ENCODE data around the gene OR10A5. TPM values are rescaled to one million over a fixed set of nuclear protein-coding genes. Genes with fewer than 3 reads are reported as not detected.
A peak's percentile ranks its signal among the peaks of the same experiment; 100 is the strongest.
"Not testable (repeated sequence)": the region's sequence is repeated elsewhere in the genome, so short reads cannot be mapped to it uniquely, and the experiment has no call there.

Gene OR10A5, protein sequence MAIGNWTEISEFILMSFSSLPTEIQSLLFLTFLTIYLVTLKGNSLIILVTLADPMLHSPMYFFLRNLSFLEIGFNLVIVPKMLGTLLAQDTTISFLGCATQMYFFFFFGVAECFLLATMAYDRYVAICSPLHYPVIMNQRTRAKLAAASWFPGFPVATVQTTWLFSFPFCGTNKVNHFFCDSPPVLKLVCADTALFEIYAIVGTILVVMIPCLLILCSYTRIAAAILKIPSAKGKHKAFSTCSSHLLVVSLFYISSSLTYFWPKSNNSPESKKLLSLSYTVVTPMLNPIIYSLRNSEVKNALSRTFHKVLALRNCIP
- total RNA-seq (2014; rRNA removed; shearing (Covaris generic)) = not detected in 2 replicates

DNA sequence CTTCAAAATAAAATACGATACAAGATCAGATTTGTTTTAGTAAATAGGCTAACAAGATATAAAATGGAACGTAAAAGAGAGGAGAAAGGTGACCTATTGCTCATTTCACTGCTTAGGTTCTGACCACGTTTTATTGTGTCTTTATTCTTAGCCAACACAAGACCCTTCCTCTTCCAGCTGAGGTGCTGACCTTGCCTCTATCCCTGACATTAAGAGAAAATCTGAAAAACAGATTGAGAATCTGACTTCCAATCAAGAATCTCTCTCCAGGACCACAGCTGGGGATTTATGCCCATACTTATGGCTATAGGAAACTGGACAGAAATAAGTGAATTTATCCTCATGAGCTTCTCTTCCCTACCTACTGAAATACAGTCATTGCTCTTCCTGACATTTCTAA, at the start of gene OR10A5:
TSS of gene OR10A5 (plus strand) at position 301 of the 400 bp plus-strand sequence. CDS start at position 301, 0 bp downstream.
- no peak for DNase-seq (ENCODE audit: low spot score)

- DNase-seq (ENCODE audit: low spot score) = no peak
Observed at GRCh38 chr11:6799402-6799801, 46.1 kb upstream of the OR10A5 start, which contains the start of gene OR6A2. Gene OR6A2 (minus strand): TSS chr11:6799689. CDS start chr11:6795708, 3,981 bp downstream.

- not testable (repeated sequence) for DNase-seq (ENCODE audit: low spot score)
Observed at GRCh38 chr11:6801075-6801474, 44.4 kb upstream of the OR10A5 start.

GRCh38 chr11:6812390-6813005, 33.0 kb upstream of the OR10A5 start:
- DNase-seq (ENCODE audit: low spot score) = peak; percentile 65

DNA sequence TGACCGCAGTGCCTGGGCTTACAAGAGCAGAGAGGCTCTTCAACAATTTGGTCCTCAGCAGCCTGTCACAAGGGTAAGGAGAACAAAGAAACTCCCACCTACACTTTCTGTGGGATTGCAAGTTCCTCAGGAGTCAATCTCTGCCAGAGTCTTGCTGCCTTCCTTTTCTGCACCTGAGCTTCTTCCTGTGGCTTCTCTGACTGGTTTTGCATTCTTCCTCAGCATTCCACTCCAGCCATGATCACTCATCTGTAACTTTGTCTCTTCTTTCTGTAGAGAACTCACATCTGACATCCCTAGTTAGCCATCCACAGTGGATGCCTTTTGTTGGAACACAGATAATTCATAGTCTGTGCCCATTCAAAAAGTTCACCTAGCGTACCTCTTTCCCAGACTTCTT, 31.8 kb upstream of the OR10A5 start:
- no peak for DNase-seq (ENCODE audit: low spot score)

DNA sequence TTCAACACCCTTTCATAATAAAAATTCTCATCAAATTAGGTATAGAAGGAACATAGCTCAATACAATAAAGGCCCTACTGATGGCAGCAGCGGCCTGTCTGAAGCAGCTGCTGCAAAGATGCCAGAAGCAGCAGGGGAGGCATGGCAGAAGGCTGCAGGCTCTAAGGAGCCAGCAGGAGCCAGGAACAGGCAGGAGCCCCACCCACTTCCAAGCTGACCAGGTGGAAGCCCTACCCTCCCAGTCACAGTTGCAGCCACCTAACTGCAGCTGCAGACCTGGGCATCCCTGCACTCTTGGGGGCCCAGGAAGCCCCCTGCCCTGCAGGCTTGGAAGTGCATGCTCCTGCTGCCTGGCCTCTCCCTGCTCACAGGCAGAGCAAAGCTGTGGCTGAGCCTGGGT, 27.8 kb upstream of the OR10A5 start:
- peak; percentile 33 for DNase-seq (ENCODE audit: low spot score)

GRCh38 chr11:6818967-6819366, 26.5 kb upstream of the OR10A5 start:
- no peak for DNase-seq (ENCODE audit: low spot score)

DNA sequence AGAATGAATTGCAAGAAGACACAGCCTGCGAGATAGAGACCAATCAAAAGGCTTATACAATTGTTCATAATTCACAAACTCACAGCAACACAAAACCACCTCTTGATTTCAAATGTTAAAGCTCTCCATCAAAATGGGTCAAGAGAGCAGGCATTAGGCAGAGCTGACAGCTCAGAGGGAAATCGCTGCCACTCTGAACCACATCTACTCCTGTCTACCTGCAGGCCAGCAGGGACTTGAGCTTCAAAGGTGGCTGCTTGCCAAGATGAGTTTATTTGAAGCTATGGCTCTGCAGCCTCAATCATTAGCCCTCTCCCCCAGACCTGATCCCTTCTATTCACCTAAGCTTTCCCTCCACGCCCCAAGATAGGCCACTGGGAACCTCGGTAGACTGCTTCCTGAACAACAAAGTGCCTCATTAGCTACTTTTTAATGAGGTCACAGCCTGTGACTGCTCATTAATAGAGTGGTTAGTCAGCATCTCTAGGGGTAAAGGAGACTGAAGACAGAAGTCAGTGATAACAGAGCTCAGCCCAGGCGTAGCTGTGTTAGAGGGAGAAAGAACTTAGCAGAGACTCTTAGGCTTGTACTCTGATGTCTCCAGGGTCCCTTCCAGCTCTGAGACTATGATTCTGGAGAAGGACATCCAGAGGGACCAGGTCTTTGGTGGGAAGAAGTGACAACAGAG, 21.2 kb upstream of the OR10A5 start:
- no peak for DNase-seq (ENCODE audit: low spot score)

- DNase-seq (ENCODE audit: low spot score) = no peak
Observed at GRCh38 chr11:6825231-6825744, 20.2 kb upstream of the OR10A5 start.

DNA sequence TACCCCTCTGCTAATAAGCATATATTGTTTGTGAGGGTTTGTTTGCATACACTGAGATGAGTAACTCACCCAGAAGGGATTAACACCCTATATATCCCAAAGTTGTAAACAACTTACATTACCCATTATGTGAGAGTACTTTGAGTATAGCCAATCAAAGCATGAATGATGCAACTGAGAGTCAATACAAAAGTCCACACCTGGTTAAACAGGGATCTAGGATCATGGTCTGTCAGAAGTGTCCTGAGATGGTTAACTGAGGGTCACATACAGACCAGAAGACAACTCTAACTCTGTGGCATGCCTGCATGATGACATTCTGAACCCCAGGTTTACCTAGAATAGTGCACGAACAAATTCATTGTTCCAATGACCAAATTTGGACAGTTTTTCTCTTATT, 17.4 kb upstream of the OR10A5 start:
- no peak for DNase-seq (ENCODE audit: low spot score)

GRCh38 chr11:6833356-6833755, 12.1 kb upstream of the OR10A5 start:
- no peak for DNase-seq (ENCODE audit: low spot score)

DNA sequence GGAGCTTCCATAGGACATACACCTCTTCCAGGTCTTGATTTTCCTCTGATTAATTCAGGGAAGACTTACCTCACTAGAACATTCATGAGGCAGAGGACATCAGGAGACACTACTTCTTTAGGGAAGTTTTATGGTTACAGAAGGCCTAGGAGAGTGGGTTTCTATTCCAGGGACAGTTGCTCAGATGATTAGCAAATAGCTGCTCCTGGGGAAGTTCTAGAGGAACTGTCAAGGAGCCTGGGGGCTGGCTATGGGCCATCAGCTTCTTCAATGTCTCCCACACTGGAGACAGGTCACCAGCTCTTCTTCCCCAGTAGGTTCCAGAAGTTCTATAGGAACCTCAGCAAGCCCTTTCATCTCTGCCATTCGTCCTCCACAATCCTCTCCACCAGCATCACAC, 11.5 kb upstream of the OR10A5 start:
- DNase-seq (ENCODE audit: low spot score) = no peak

GRCh38 chr11:6841694-6842093, 3.8 kb upstream of the OR10A5 start:
- DNase-seq (ENCODE audit: low spot score) = no peak

- DNase-seq (ENCODE audit: low spot score) = no peak
Observed at GRCh38 chr11:6843670-6844069, 1.8 kb upstream of the OR10A5 start.

DNA sequence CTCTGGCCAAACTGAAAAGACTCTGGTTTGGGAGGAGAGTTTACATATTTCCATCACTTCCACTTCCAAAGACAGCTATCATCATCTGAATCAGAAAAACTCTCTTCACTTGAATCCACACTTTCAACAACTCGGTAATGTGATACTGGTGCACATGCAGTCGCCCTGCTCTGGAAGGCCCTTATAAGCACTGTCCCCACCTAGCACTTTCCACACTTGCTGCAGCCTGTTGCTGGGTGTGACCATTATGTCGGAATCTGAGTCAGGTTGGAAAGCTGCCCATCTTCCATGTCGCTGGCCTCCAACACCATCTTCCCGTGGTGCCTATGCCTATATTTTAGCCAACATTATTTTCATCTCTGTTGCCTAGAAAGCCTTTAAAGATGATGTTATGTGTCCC, 1.1 kb upstream of the OR10A5 start:
- DNase-seq (ENCODE audit: low spot score) = no peak

DNA sequence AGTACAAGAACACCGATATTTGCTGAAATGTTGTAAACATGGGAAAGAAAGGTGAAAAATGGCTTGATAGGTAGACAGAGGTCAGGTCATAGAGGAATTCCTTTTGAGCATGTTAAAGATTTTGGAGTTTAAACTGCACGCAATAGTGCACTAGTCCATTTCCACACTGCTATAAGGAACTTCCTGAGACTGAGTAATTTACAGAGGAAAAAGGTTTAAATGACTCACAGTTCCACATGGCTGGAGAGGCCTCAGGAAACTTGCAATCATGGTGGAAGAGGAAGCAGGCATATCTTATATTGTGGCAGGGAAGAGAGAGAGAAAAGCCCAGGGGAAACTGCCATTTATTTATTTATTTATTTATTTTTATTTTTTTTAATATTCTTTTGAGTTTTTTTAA, 5.0 kb downstream of the OR10A5 start:
- DNase-seq (ENCODE audit: low spot score) = no peak

DNA sequence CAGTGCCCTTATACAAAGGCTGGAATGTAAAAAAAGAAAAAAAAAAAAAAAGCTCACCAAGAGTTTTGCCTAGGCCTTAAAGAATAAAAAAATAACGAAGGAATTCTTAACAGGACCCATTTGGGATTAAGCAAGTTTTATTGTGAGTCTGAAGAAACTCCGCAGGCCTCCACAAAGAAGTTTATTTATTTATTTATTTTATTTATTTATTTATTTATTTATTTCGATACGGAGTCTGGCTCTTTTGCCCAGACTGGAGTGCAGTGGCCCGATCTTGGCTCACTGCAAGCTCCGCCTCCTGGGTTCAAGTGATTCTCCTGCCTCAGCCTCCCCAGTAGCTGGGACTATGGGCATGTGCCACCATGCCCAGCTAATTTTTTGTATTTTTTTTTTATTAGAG, 9.3 kb downstream of the OR10A5 start:
- not testable (repeated sequence) for DNase-seq (ENCODE audit: low spot score)

- peak; percentile 60 for DNase-seq (ENCODE audit: low spot score)
Observed at GRCh38 chr11:6855971-6856541, 10.6 kb downstream of the OR10A5 start.

GRCh38 chr11:6856871-6857270, 11.4 kb downstream of the OR10A5 start:
- DNase-seq (ENCODE audit: low spot score) = no peak

- DNase-seq (ENCODE audit: low spot score) = no peak
Observed at GRCh38 chr11:6862961-6863360, 17.5 kb downstream of the OR10A5 start, which contains the start of gene OR10A2. Gene OR10A2 (plus strand): TSS chr11:6863057. CDS start chr11:6869755, 6,698 bp downstream.

DNA sequence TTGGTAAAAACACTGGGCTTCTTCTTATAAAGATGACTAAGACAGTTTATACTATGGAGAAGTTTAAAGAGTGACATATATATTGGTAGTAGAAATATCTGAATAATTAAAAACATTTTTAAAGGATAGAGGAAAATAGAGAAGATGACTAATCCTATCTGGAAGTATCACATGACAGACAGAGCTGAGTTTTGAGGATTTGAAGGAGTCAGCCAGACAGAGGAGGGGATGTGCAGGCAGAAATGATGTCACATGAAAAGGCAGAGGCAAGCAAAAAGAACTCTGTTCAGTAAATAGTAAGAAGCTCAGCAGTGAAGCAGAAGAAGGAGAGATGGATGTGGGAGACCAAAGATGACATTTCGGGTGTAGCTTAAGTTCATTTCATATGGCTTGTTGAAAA, 19.0 kb downstream of the OR10A5 start:
- DNase-seq (ENCODE audit: low spot score) = no peak

GRCh38 chr11:6871278-6871677, 25.8 kb downstream of the OR10A5 start:
- DNase-seq (ENCODE audit: low spot score) = no peak

Measured in HT-29 (cell line).